Left lung (tissue), 10 donors: ENCODE results near the gene SOX8. TPM values are rescaled to one million over a fixed set of nuclear protein-coding genes. Genes with fewer than 3 reads are reported as not detected.

Experiments used
- ATAC-seq: fragments of 200-7000 bp; cut with Tn5 transposase; one replicate; pipeline ENCODE4 v1.9.1; 2020; ENCODE audit warnings: moderate library complexity
- DNase-seq, 4 donors: peaks; one replicate each; pipeline ENCODE4 v3.0.0-alpha.2; 2013 to 2020
- H3K27ac ChIP-seq, 2 donors: fragments of 200-600 bp; sonication (generic) in 1 of 2; one replicate each; pipeline versions ENCODE4 v1.5.0 to v1.8.0; 2020 to 2021
- H3K27me3 ChIP-seq, 2 donors: fragments of 200-600 bp; sonication (generic) in 1 of 2; one replicate each; pipeline versions ENCODE4 v1.5.0 to v1.8.0; 2020 to 2021
- H3K36me3 ChIP-seq, 2 donors: fragments of 200-600 bp; sonication (generic) in 1 of 2; one replicate each; pipeline versions ENCODE4 v1.5.0 to v1.8.0; 2020 to 2021
- H3K4me1 ChIP-seq, 2 donors: fragments of 200-600 bp; one replicate each; pipeline ENCODE4 v1.8.0; 2021
- H3K4me3 ChIP-seq, 2 donors: fragments of 200-600 bp; sonication (generic) in 1 of 2; one replicate each; pipeline versions ENCODE4 v1.5.0 to v1.8.0; 2020 to 2021; ENCODE audit warnings: mild to moderate bottlenecking in 1 of 2
- H3K9me3 ChIP-seq, 2 donors: fragments of 200-600 bp; sonication (generic) in 1 of 2; one replicate each; pipeline versions ENCODE4 v1.5.0 to v1.8.0; 2020 to 2021
- CTCF ChIP-seq, 2 donors: fragments of 200-600 bp; sonication (generic) in 1 of 2; IDR thresholded peaks; one replicate each; pipeline versions ENCODE4 v1.5.0 to v1.8.0; 2021; ENCODE audit warnings: antibody characterized with exemption in 2 of 2
- intact Hi-C, 2 donors: fragments of 100-400 bp; cut with DNase I; formaldehyde crosslinking; loops; one replicate each; pipeline versions ENCODE4 v1.11.2 to v1.14.2; 2022
- polyA plus RNA-seq, 6 donors: library from polyadenylated mRNA; unstranded; fragments of 120-200 nt; gene quantifications; one replicate each; pipeline ENCODE4 v1.2.1, GENCODE V29; 2013; ENCODE audit not compliant: insufficient read length in 6 of 6
- total RNA-seq, 2 donors: library from RNA; stranded (reverse); fragmentation: NEBNext Ultra II Directional; extraction: Animal tissue kit (Norgen Biotek cat#: 25700); gene quantifications; one replicate each; pipeline ENCODE4 v1.2.1, GENCODE V29; 2021
- donor health status: DM: no; HTN: yes; CAD: no.
- donor health status: DM: no; HTN: no; CAD: no.

SOX8 gene
- total and polyA plus RNA-seq, 8 donors, result 0.26 to 4.1 (median 2.5) TPM

- DNase-seq (no peak), ATAC-seq (no peak)
- Histone ChIP-seq H3K27me3 (peaks cover 31 to 100% of the 10 kb centered on the region in 2 donors), H3K27ac (no peak overlapping the region), H3K36me3 (no peaks in the 10 kb centered on the region), H3K9me3 (no peaks in the 10 kb centered on the region), H3K4me3 (no peak overlapping the region), H3K4me1 (peaks cover 0 to 20% of the 10 kb centered on the region in 2 donors)
- intact Hi-C loops, result no loop called here
- no peak for TF ChIP-seq CTCF (IDR thresholded peaks at IDR 0.05)
Observed at GRCh38 chr16:984121-984694, 2.6 kb downstream of the SOX8 start.

GRCh38 chr16:984736-985636, 3.4 kb downstream of the SOX8 start:
- no peak overlapping the region for H3K27ac ChIP-seq
- intact Hi-C loops, result no loop called here
- no peaks in the 10 kb centered on the region for H3K9me3 ChIP-seq
- DNase-seq (no peak), ATAC-seq (no peak)
- TF ChIP-seq CTCF (IDR thresholded peaks at IDR 0.05), result no peak
- peaks cover 25 to 99% of the 10 kb centered on the region in 2 donors for H3K27me3 ChIP-seq
- H3K4me1 ChIP-seq, result peaks cover 0 to 20% of the 10 kb centered on the region in 2 donors
- no peak overlapping the region for H3K4me3 ChIP-seq
- no peaks in the 10 kb centered on the region for H3K36me3 ChIP-seq

DNA sequence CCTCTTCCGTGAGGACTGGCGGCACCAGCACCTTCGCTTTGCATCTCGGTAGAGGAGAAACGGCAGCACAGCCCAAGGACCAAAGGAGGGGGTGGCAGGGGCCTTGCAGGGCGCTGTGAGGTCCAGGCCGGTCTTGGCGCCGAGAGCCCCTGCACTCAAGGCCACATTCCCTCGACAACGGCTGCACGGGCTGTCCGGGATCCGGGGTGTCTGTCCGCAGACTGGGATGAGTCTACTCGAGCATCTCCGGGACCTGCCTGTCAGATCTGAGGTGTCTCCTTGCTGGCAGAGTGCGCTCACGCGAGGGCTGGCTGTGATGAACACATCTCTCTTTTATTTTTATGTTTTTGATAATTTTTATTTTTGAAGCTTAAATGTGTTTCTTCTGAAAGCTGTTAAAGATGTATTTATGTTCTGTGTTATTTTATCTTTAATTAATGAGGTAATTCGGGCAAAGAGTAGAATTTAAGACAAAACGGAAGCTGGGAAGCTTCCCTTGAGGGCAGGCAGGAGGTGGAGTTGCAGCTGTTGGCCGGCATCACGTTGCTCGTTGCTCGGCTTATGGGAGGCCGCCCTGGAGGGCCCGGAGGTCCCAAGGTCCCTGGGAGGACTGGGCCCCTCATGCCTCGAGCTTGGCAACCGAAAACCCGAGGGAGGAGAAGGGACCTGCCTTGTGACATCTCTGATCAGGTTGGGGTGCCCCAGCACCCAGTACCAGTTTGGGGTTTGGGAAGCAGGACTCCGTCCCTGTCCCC, 4.3 kb downstream of the SOX8 start:
- intact Hi-C loops, result no loop called here
- no peak for ATAC-seq
- H3K4me3 ChIP-seq, result no peak overlapping the region
- DNase-seq, result no peak
- peaks cover 17 to 96% of the 10 kb centered on the region in 2 donors for H3K27me3 ChIP-seq
- no peaks in the 10 kb centered on the region for H3K9me3 ChIP-seq
- no peak overlapping the region for H3K27ac ChIP-seq
- TF ChIP-seq CTCF (IDR thresholded peaks at IDR 0.05), result no peak
- H3K36me3 ChIP-seq, result no peaks in the 10 kb centered on the region
- H3K4me1 ChIP-seq, result peaks cover 0 to 12% of the 10 kb centered on the region in 2 donors

- intact Hi-C loops, result no loop called here
- no peak overlapping the region for H3K27ac ChIP-seq
- no peak for ATAC-seq
Observed at GRCh38 chr16:986411-986810, 4.8 kb downstream of the SOX8 start.

More at GRCh38 chr16:986411-986810, 4.8 kb downstream of the SOX8 start:
- peaks cover 15 to 95% of the 10 kb centered on the region in 2 donors for H3K27me3 ChIP-seq
- peaks cover 0 to 9% of the 10 kb centered on the region in 2 donors for H3K4me1 ChIP-seq
- no peak for TF ChIP-seq CTCF (IDR thresholded peaks at IDR 0.05)
- H3K36me3 ChIP-seq, result no peaks in the 10 kb centered on the region
- H3K9me3 ChIP-seq, result no peaks in the 10 kb centered on the region
- no peak overlapping the region for H3K4me3 ChIP-seq
- DNase-seq, result no peak
